Subcutaneous adipose tissue (tissue), 4 donors: Measurements from ENCODE around the gene NBPF12. TPM values are rescaled to one million over a fixed set of nuclear protein-coding genes. Genes with fewer than 3 reads are reported as not detected.
"Not testable (repeated sequence)": the region's sequence is repeated elsewhere in the genome, so short reads cannot be mapped to it uniquely, and the experiment has no call there.

Experiments
- total RNA-seq, 4 donors: library from RNA; depleted of rRNA; stranded (reverse); fragments of >200 nt; gene quantifications; one replicate each; pipeline ENCODE4 v1.1.0, GENCODE V29; 2016
- TF ChIP-seq, protein P1 (sequence below): fragments of 450-650 bp; IDR thresholded peaks from one replicate; pipeline ENCODE4 v1.5.1; 2016; ENCODE audit warnings: low read depth, mild to moderate bottlenecking, control low read depth, antibody characterized with exemption, moderate library complexity

The NBPF12 gene
- 10 to 100 TPM; 12.1 to 21.3 (median 18.2) TPM for total RNA-seq

GRCh38 chr1:146938242-146938902, at the start of gene NBPF12:
NBPF12 (plus strand) TSS chr1:146938324; CDS start chr1:146960144, 21,820 bp downstream.
- TF ChIP-seq, protein P1, sequence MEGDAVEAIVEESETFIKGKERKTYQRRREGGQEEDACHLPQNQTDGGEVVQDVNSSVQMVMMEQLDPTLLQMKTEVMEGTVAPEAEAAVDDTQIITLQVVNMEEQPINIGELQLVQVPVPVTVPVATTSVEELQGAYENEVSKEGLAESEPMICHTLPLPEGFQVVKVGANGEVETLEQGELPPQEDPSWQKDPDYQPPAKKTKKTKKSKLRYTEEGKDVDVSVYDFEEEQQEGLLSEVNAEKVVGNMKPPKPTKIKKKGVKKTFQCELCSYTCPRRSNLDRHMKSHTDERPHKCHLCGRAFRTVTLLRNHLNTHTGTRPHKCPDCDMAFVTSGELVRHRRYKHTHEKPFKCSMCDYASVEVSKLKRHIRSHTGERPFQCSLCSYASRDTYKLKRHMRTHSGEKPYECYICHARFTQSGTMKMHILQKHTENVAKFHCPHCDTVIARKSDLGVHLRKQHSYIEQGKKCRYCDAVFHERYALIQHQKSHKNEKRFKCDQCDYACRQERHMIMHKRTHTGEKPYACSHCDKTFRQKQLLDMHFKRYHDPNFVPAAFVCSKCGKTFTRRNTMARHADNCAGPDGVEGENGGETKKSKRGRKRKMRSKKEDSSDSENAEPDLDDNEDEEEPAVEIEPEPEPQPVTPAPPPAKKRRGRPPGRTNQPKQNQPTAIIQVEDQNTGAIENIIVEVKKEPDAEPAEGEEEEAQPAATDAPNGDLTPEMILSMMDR: not testable (repeated sequence)

GRCh38 chr1:147039916-147040315, 101.8 kb downstream of the NBPF12 start:
- TF ChIP-seq, protein P1: no peak

Other genes with a start within 250 kb of the NBPF12 start
- 10 to 100 TPM; 11.4 to 20.4 (median 15.8) TPM for gene PRKAB2, start 234.1 kb downstream of the NBPF12 start, total RNA-seq